GM18867 (cell line): ENCODE data around the gene POU2AF3.
"Not testable (repeated sequence)": the region's sequence is repeated elsewhere in the genome, so short reads cannot be mapped to it uniquely, and the experiment has no call there.

ENCODE experiments used
- ATAC-seq: cut with Tn5 transposase; IDR thresholded peaks from one replicate; pipeline ENCODE4 v1.9.1; 2021; ENCODE audit warnings: mild to moderate bottlenecking, moderate library complexity; ENCODE audit not compliant: unreplicated experiment

POU2AF3 gene

DNA sequence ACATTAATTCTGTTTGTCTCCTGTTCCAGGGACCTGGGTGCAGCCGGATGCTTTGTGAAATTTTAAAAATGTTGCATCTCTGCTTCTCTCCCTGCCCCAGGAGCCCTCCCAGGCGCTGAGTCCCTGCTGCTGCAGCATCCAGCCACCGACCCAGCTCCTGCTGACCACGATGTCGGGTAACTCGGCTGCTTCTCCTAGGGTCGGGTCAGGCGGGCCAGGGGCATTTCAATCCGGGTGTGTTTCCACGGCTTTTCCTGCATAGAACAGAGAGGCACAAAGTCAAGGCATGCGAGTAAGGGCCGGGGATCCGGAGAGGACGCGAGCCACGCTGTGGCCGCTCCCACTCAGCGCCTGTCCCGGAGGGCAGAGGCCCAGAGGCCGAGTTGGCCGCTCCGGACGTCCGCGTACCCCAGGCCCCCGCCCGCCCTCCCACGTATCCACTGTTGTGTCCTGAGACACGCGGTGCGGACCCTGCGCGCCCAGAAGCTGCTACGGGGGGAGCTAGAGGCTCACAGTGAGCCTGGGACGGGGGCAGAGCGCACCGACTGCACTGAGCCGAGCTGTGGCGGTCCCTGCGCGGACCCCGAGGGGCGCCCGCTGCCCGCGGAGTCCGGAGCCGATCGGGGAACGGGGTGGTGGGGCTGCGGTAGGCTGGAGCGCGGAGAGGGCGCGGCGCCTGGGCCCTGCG lies at the start of gene POU2AF3:
Gene POU2AF3, plus strand, starts transcription at position 134 of the 688 bp plus-strand sequence. Its CDS starts 36 bp downstream, at position 170.
- ATAC-seq = peak; percentile 24

DNA sequence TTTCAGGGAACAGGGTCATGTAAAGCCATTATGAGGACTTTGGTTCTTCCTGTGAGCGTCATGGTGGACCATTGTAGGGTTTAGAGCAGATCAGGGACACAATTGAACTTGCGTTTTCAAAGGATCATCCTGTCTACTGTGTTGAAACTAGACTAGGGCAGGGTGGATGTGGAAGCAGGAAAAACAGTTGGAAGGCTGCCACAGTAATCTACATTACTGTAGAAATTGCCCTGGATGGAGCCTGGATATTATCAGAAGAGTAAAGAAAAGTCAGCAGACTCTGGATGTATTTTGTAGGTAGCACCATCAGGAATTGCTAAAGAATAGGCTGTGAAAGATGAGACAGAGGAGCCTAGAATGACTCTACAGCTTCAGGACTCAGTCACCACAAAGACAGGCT lies 47.4 kb upstream of the POU2AF3 start:
- ATAC-seq = no peak

GRCh38 chr11:111253131-111253530 lies 45.2 kb upstream of the POU2AF3 start:
- no peak for ATAC-seq

DNA sequence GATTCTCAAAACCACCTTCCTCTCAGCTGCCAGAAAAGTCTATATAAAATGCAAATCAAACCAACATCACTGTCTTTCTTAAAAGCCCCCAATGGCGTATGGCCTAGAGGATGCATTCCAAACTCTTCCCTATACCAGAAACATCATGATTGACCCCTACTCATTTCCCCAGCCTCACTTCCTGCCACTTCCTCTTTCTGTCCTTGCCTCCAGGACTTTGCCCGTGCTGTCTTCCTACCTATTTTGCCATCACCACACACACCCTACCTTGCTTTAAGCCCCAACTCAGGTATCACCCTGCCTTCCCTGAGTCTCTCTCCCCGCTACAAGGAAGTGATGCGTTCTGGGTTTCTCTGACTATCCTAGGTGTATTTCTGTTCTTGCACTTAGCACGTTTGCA lies 44.7 kb upstream of the POU2AF3 start:
- ATAC-seq = no peak

DNA sequence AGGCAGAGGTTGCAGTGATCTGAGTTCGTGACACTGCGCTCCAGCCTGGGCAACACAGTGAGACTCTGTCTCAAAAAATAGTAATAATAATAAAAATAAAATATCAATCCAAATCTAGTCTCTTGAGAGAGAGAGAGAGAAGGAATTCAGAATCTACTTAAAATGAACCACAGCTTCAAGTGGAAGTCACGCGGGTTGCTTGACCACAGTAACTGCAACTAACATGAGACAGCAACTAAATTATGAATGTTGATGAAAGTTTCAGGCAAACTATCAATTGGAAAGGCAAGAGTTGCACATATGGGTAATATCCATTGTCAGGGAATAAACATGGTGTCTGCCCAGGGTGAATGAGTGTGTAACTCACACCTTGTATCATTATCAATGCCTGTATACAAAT lies 40.3 kb upstream of the POU2AF3 start:
- ATAC-seq = no peak

DNA sequence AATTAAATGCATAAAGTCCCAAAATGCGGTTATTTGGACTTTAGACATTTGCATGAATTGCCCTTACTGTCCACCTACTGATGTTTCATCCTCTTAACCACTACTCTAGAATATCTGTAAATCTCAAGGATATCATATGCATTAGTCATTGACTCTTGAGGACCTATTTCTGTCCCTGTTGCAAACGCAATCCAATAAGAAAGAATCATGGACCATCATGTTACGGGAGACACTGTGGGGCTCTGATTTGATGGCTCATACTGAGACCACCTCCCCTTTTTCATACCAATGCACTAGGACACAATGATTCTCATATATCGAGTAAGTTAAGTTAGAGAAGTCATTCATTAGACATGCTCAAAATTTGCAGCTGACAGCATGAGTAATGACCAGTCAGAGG lies 38.5 kb upstream of the POU2AF3 start:
- ATAC-seq = no peak

DNA sequence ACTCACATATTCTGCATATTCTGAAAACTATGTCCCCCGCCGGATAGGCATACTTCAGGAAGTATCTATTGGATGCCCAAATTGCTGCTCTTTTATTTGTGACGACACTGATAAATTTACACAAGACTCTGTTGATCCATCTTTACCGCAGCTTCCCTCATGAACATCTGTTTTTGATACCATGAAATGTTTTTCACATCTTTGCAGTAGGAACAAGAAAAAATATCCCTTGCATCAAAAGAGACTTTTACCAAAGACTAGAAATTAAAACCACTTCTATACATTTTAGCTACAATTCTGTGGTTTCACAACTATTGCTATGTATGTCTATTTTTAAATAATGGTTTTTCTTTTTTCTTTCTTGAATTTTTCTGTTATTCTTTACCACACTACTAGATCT lies 37.5 kb upstream of the POU2AF3 start:
- no peak for ATAC-seq

DNA sequence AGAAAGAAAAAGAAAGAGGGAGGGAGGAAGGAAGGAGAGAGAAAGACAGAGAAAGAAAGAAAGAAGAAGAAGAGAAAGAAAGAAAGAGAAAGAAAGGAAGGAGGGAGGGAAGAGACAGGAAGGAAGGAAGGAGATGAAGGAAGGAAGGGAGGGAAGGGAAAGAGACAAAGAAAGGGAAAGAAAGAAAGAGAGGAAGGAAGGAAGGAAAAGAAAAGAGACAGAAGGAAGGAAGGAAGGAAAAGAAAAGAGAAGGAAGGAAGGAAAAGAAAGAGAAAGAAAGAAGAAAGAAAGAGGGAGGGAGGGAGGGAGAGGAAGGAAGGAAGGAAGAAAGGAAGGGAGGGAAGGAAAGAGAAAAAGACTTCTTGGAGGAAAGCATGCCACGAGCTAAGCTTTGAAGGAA lies 33.7 kb upstream of the POU2AF3 start:
- no peak for ATAC-seq

DNA sequence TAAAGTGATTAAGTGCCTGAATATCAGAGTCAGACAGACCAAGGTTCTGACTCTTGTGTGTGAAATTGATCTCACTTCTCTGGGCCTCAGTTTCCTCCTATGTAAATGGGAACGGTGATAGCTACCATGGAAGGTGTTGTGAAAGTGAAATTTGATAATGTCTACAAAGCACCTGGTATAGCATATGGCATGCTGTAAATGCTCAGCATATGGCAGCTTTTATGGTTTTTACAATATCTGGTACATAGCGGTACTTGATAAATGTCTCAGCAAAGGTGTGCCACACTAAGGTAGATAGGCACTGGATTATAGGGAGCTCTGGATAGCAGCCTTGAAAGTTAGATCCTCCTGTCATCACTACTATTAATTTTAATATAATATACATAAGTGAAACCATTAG lies 32.9 kb upstream of the POU2AF3 start:
- ATAC-seq = no peak

DNA sequence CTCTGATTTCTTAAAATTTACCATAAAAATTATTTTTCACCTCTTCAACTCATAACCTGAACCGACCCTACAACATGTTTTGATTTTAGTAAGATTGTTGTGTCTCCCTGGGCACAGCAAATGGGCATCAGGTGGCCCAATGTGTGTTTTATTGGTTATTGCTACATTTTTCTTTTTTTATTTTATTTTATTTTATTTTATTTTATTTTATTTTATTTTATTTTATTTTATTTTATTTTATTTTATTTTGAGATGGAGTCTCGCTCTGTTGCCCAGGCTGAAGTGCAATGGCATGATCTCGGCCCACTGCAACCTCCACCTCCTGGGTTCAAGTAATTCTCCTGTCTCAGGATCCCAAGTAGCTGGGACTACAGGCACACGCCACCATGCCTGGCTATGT lies 30.0 kb upstream of the POU2AF3 start:
- ATAC-seq = not testable (repeated sequence)

DNA sequence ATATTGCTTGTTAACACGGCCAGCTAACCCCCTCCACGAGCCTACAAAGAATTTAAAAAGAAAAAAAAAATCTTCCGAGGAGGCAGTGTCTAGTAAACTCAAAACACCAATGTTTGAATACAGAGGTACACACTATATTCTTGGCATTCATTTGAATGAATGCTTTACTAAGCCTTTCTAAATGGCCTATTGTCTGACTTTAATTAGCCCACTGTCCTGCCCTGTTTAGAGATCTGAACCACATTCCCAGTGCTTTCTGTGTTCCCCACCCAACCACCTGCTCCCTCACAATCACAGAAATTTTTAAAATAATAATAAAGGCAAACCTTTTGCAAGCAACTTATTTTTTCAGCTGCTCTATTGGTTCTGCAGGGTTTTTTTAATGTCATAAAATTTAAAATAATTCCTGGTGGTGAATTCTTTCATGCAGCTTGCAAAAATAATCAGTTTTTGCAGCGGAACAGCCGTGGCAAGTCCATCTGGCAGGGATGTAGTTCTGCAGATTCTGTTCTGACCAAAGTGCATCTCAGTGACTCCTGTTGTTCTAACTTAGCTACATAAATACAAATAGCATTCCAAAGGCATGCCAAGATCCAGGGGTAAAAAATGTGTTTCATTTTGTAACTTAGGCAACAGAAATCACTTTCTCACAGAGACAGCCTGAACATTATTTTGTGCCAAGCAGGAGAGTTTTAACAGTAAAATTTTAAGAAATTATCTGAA lies 29.0 kb upstream of the POU2AF3 start:
- no peak for ATAC-seq

DNA sequence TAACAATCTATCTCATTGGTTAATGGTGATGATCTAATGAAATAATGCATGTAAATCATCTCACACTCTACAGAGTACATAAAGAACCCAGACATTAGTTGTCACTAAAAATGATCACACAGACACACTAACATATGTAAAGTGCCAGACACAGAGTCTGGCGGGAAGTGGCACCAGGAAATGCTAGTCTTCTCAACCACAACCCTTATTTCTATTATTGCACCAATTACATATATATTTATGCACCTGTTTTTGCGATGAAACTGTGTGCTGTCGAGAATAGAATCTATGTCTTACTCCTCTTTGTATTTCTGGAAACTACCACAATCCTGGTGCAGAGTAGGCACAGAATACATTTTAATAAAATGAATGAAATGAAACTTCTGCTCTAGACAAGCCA lies 25.9 kb upstream of the POU2AF3 start:
- no peak for ATAC-seq

- ATAC-seq = no peak
Observed at GRCh38 chr11:111282562-111283075, 15.7 kb upstream of the POU2AF3 start.

- no peak for ATAC-seq
Observed at GRCh38 chr11:111283945-111284481, 14.3 kb upstream of the POU2AF3 start.

GRCh38 chr11:111285189-111286091 lies 12.9 kb upstream of the POU2AF3 start:
- ATAC-seq = no peak

GRCh38 chr11:111291764-111292163 lies 6.6 kb upstream of the POU2AF3 start:
- ATAC-seq = no peak

- ATAC-seq = not testable (repeated sequence)
Observed at GRCh38 chr11:111292408-111292807, 5.9 kb upstream of the POU2AF3 start.

DNA sequence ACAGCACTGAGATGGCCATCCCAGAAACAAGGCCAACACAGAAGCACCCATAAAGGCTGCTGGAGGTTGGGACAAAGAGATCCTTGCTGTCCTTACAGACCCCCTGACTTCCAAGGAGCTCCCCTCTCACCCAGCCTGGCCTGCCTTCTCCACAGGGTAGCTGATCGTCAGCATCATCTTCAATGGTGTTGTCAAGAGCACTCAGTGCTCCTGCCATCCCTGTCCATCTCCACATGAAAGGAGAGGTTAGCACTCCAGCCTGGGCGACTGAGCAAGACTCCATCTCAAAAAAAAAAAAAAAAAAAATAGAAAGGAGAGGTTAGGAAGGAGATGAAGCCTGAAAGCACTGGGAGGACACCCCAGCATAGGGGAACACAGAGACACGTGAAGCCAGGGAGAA lies 2.1 kb upstream of the POU2AF3 start:
- ATAC-seq = no peak

GRCh38 chr11:111297696-111298095 lies 650 bp upstream of the POU2AF3 start:
- ATAC-seq = no peak

- ATAC-seq = peak; percentile 58
Observed at GRCh38 chr11:111299101-111300026, 1.0 kb downstream of the POU2AF3 start.
